Diencephalon (tissue), 1 donor: ENCODE data around the gene SIKE1. TPM values are rescaled to one million over a fixed set of nuclear protein-coding genes. Genes with fewer than 3 reads are reported as not detected.

Experiments used
- small RNA-seq: library from RNA; depleted of rRNA; stranded (forward); fragments of <200 nt; gene quantifications from one replicate; pipeline ENCODE3, GENCODE V24; 2014
- total RNA-seq: library from RNA; depleted of rRNA; stranded (reverse); fragments of >200 nt; gene quantifications from one replicate; pipeline ENCODE4 v1.2.3, GENCODE V29; 2014

SIKE1 gene
- total RNA-seq, result 124 TPM

DNA sequence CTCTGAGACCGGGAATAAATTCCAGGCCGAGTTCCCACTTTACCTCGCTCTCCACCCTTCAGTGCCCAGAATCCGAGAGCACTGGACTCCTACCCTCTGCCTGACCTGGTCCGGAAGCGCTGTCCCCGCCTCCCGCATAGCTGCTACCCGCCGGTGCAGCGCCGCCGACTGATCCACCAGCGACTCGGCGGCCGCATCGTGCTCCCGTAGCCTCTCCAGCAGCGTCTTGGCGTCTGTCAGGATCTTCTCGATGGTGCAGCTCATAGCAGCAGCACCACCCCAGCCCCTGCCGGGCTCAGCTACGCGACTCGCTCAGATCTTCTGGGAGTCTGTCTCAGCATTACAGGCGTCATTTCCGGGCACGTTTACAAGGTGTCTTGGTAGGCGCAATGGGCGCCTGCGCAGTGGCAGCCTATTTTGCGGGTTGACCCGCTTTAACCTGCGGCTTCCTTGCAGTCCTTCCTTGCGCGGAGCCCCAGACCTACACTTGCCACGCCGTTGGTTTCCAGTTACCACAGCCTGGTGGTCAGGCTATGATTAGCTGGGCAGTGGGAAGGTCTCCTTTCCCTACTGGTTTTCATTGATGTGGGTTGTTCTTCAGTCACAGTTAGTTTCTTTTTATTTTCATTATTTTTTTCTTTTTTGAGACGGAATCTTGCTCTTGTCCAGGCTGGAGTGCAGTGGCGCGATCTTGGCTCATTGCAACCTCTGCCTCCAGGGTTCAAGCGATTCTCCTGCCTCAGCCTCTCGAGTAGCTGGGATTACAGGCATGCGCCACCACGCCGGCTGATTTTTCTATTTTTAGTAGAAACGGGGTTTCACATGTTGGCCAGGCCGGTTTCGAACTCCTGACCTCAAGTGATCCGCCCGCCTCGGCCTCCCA is at the start of gene SIKE1:
SIKE1 (minus strand) TSS at position 342 of the 883 bp plus-strand sequence; CDS start at position 264, 78 bp downstream.

DNA sequence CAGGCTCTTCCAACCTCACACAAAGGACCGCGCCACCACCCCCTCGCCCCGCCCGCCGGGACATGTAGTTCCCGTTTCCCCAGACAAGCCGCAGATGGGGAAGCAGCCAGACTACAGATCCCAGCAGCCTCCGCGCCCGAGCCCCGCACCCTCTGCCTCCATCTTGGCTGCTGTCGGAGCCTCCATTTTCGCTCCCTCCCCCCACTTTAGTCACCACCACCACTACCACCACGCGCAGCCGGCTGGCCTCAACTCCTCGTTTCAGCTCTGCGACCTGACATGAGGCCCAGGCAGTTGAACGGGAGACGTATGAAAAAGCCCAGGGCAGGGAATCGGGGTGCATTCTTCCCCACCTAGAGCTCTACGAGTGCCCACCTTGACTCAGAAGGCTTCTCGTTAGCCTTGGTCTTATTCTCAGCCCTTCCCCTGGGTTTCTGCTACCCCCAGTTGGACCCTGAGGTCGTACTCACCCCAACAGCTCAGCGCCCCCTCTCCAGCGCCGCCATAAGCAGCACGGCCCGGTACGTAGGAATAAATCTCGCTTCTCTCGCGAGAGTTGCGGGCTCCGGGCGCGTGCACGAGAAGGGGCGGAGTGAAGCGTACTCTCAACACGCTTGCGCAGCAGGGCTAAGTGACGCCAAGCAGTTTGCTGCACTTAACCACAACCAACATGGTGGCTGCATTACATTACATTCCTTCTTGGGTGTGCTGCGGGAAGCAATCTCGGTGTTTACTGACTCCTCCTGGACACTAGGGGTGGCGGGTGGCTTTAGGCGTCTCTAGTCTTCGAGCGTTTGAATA is 22.8 kb downstream of the SIKE1 start, which contains the start of gene CSDE1:
CSDE1 (minus strand) TSS at position 530 of the 801 bp plus-strand sequence. CDS start 18,094 bp downstream, outside the sequence.

Small RNA genes within 50 kb of the gene (small RNA-seq; reads per million reads assigned to genes)
- 0.41 reads per million, percentile 42 among the genes with 10 or more reads in this experiment for gene RNY1P13

Other genes starting within 250 kb of the SIKE1 start
- 55.6 TPM for gene BCAS2, start 199.1 kb downstream of the SIKE1 start, total RNA-seq
- 2.5 TPM for gene DENND2C, start 110.6 kb downstream of the SIKE1 start, total RNA-seq
- not detected for gene AMPD1, start 85.1 kb downstream of the SIKE1 start, total RNA-seq
- gene NRAS, start 63.9 kb downstream of the SIKE1 start, total RNA-seq, result 81.0 TPM
- gene CSDE1, start 22.7 kb downstream of the SIKE1 start, total RNA-seq, result 522 TPM
- gene SYCP1, start 74.2 kb upstream of the SIKE1 start, total RNA-seq, result not detected
- not detected for gene TSHB, start 249.1 kb upstream of the SIKE1 start, total RNA-seq